Neural progenitor cell (in vitro differentiated cells): ENCODE data around the gene YKT6. TPM values are rescaled to one million over a fixed set of nuclear protein-coding genes. Genes with fewer than 3 reads are reported as not detected.

Experiments used
- DNase-seq: peaks from one replicate; pipeline ENCODE4 v3.0.0-alpha.2; 2016; ENCODE audit warnings: low spot score
- H2AFZ ChIP-seq: fragments of 200-600 bp; sonication (generic); replicated peaks from 2 replicates; pipeline ENCODE4 v1.6.1; 2016; ENCODE audit warnings: antibody characterized with exemption
- H3F3A ChIP-seq: fragments of 200-600 bp; sonication (generic); 2 replicates; pipeline ENCODE4 v1.6.1; 2016; ENCODE audit warnings: antibody characterized with exemption, low read depth
- H3K27ac ChIP-seq: fragments of 200-600 bp; sonication (generic); 2 replicates; pipeline ENCODE4 v1.5.1; 2016; ENCODE audit warnings: mild to moderate bottlenecking
- H3K27me3 ChIP-seq: fragments of 200-600 bp; sonication (generic); 2 replicates; pipeline ENCODE4 v1.6.1; 2016; ENCODE audit warnings: mild to moderate bottlenecking, moderate library complexity
- H3K36me3 ChIP-seq: fragments of 200-600 bp; sonication (generic); 2 replicates; pipeline ENCODE4 v1.5.1; 2016
- H3K4me1 ChIP-seq: fragments of 200-600 bp; sonication (generic); 2 replicates; pipeline ENCODE4 v1.6.1; 2016; ENCODE audit warnings: mixed run types
- H3K4me2 ChIP-seq: fragments of 200-600 bp; sonication (generic); 2 replicates; pipeline ENCODE4 v1.6.1; 2016
- H3K4me3 ChIP-seq: fragments of 200-600 bp; sonication (generic); 2 replicates; pipeline ENCODE4 v1.5.1; 2016
- H3K79me2 ChIP-seq: fragments of 200-600 bp; sonication (generic); 2 replicates; pipeline ENCODE4 v1.6.1; 2016; ENCODE audit warnings: low read depth
- H3K9ac ChIP-seq: fragments of 200-600 bp; sonication (generic); 2 replicates; pipeline ENCODE4 v1.6.1; 2016
- H3K9me3 ChIP-seq: fragments of 200-600 bp; sonication (generic); 2 replicates; pipeline ENCODE4 v1.5.1; 2016; ENCODE audit warnings: low read depth
- H4K20me1 ChIP-seq: fragments of 200-600 bp; sonication (generic); 2 replicates; pipeline ENCODE4 v1.6.1; 2016; ENCODE audit warnings: low read depth
- H3K27ac Mint-ChIP-seq: 3 replicates; pipeline ENCODE4 v1.8.0; 2021; ENCODE audit warnings: mixed read lengths
- H3K27me3 Mint-ChIP-seq: 2 replicates; pipeline ENCODE4 v1.8.0; 2022; ENCODE audit warnings: low read depth, mild to moderate bottlenecking, inconsistent platforms, moderate library complexity, mixed read lengths; ENCODE audit not compliant: insufficient read depth
- H3K36me3 Mint-ChIP-seq: 3 replicates; pipeline ENCODE4 v1.8.0; 2021; ENCODE audit warnings: mixed read lengths
- H3K4me1 Mint-ChIP-seq: 3 replicates; pipeline ENCODE4 v1.8.0; 2021; ENCODE audit warnings: mixed read lengths
- H3K4me3 Mint-ChIP-seq: 3 replicates; pipeline ENCODE4 v1.8.0; 2021; ENCODE audit warnings: mild to moderate bottlenecking, moderate library complexity, mixed read lengths
- H3K9me3 Mint-ChIP-seq: 3 replicates; pipeline ENCODE4 v1.8.0; 2020; ENCODE audit warnings: mixed read lengths
- EZH2 ChIP-seq: fragments of 200-600 bp; sonication (generic); IDR thresholded peaks from 2 replicates; pipeline ENCODE4 v1.6.1; 2017; ENCODE audit warnings: antibody characterized with exemption, mild to moderate bottlenecking, moderate library complexity
- EZH2phosphoT487 ChIP-seq: fragments of 200-600 bp; sonication (generic); IDR thresholded peaks from 2 replicates; pipeline ENCODE4 v1.6.1; 2017; ENCODE audit warnings: antibody characterized with exemption
- total RNA-seq: library from RNA; depleted of rRNA; stranded (reverse); fragments of >200 nt; gene quantifications from 2 replicates; pipeline ENCODE4 v1.2.3, GENCODE V29; 2015; ENCODE audit warnings: low replicate concordance
- TF ChIP-seq, protein P1 (sequence below): fragments of 200-600 bp; sonication (generic); IDR thresholded peaks from 2 replicates; pipeline ENCODE4 v1.5.1; 2017; ENCODE audit warnings: antibody characterized with exemption, mild to moderate bottlenecking

YKT6 gene
- total RNA-seq, 1 donor from 2014 or later, result 43.8 TPM

DNA sequence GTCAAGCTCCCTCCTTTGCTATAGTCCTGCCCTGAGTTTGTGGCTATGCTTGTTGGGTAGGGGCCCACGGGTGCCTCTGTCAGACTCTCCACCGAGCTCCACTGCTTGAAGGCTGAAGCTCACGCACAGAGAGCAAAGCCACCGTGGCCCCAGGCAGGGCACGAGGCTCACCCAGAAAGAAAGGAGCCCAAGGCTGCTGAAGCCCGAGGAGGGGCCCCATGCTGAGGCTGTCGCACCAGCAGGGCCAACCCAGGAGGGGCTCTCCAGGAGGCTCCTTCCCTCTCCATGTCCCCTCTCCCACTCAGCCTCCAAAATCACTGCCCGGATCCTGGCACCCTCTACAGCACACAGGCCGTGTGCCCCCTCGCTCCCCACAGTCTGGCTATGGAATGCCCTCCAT is 50.5 kb downstream of the YKT6 start:
- H3K4me1 ChIP-seq, result no peaks in the 10 kb centered on the region
- H3K9me3 ChIP-seq, result no peaks in the 10 kb centered on the region
- H3K9ac ChIP-seq, result no peak overlapping the region
- Mint-ChIP-seq H3K27me3 (peaks cover 5% of the 10 kb centered on the region), H3K4me1 (no peaks in the 10 kb centered on the region), H3K36me3 (no peaks in the 10 kb centered on the region), H3K27ac (no peak overlapping the region), H3K4me3 (no peak overlapping the region), H3K9me3 (peaks cover 6% of the 10 kb centered on the region)
- H3K79me2 ChIP-seq, result no peaks in the 10 kb centered on the region
- TF ChIP-seq EZH2phosphoT487 (no peak), EZH2 (no peak)
- TF ChIP-seq, protein P1, sequence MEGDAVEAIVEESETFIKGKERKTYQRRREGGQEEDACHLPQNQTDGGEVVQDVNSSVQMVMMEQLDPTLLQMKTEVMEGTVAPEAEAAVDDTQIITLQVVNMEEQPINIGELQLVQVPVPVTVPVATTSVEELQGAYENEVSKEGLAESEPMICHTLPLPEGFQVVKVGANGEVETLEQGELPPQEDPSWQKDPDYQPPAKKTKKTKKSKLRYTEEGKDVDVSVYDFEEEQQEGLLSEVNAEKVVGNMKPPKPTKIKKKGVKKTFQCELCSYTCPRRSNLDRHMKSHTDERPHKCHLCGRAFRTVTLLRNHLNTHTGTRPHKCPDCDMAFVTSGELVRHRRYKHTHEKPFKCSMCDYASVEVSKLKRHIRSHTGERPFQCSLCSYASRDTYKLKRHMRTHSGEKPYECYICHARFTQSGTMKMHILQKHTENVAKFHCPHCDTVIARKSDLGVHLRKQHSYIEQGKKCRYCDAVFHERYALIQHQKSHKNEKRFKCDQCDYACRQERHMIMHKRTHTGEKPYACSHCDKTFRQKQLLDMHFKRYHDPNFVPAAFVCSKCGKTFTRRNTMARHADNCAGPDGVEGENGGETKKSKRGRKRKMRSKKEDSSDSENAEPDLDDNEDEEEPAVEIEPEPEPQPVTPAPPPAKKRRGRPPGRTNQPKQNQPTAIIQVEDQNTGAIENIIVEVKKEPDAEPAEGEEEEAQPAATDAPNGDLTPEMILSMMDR, result no peak
- no peaks in the 10 kb centered on the region for H3F3A ChIP-seq
- no peaks in the 10 kb centered on the region for H4K20me1 ChIP-seq
- H3K36me3 ChIP-seq, result no peaks in the 10 kb centered on the region
- H3K4me3 ChIP-seq, result no peak overlapping the region
- H3K27ac ChIP-seq, result no peak overlapping the region
- no peak overlapping the region for H3K4me2 ChIP-seq
- H3K27me3 ChIP-seq, result no peaks in the 10 kb centered on the region
- no peak overlapping the region for H2AFZ ChIP-seq
- no peak for DNase-seq

GRCh38 chr7:44251881-44252280 is 51.1 kb downstream of the YKT6 start:
- Histone ChIP-seq H3K79me2 (no peaks in the 10 kb centered on the region), H3K27me3 (no peaks in the 10 kb centered on the region), H4K20me1 (no peaks in the 10 kb centered on the region), H3K27ac (no peak overlapping the region), H3K4me1 (no peaks in the 10 kb centered on the region), H2AFZ (no peak overlapping the region), H3K9ac (no peak overlapping the region), H3K4me3 (no peak overlapping the region), H3F3A (no peaks in the 10 kb centered on the region), H3K9me3 (no peaks in the 10 kb centered on the region), H3K4me2 (no peak overlapping the region), H3K36me3 (no peaks in the 10 kb centered on the region)
- Mint-ChIP-seq H3K4me3 (no peak overlapping the region), H3K27ac (no peak overlapping the region), H3K4me1 (no peaks in the 10 kb centered on the region), H3K36me3 (no peaks in the 10 kb centered on the region), H3K9me3 (peaks cover 6% of the 10 kb centered on the region), H3K27me3 (peaks cover under 1% of the 10 kb centered on the region)
- DNase-seq, result no peak
- TF ChIP-seq EZH2phosphoT487 (no peak), EZH2 (no peak)
- TF ChIP-seq, protein P1, result no peak

GRCh38 chr7:44256459-44256858 is 55.7 kb downstream of the YKT6 start:
- Histone ChIP-seq H3F3A (no peaks in the 10 kb centered on the region), H3K27ac (no peak overlapping the region), H3K27me3 (no peaks in the 10 kb centered on the region), H3K9me3 (no peaks in the 10 kb centered on the region), H3K79me2 (no peaks in the 10 kb centered on the region), H3K9ac (no peak overlapping the region), H4K20me1 (no peaks in the 10 kb centered on the region), H3K4me3 (no peak overlapping the region), H2AFZ (no peak overlapping the region), H3K36me3 (no peaks in the 10 kb centered on the region), H3K4me1 (no peaks in the 10 kb centered on the region), H3K4me2 (no peak overlapping the region)
- no peak for DNase-seq
- H3K27ac Mint-ChIP-seq, result no peak overlapping the region
- H3K9me3 Mint-ChIP-seq, result peaks cover 6% of the 10 kb centered on the region
- peaks cover 16% of the 10 kb centered on the region for H3K4me1 Mint-ChIP-seq
- peaks cover 11% of the 10 kb centered on the region for H3K27me3 Mint-ChIP-seq
- no peak for TF ChIP-seq EZH2
- TF ChIP-seq, protein P1, result no peak
- TF ChIP-seq EZH2phosphoT487, result no peak
- no peak overlapping the region for H3K4me3 Mint-ChIP-seq
- no peaks in the 10 kb centered on the region for H3K36me3 Mint-ChIP-seq
